ENCODE measurements around the gene ENTPD1.
"Not testable (repeated sequence)": the region's sequence is repeated elsewhere in the genome, so short reads cannot be mapped to it uniquely, and the experiment has no call there.

ENTPD1 gene

DNA sequence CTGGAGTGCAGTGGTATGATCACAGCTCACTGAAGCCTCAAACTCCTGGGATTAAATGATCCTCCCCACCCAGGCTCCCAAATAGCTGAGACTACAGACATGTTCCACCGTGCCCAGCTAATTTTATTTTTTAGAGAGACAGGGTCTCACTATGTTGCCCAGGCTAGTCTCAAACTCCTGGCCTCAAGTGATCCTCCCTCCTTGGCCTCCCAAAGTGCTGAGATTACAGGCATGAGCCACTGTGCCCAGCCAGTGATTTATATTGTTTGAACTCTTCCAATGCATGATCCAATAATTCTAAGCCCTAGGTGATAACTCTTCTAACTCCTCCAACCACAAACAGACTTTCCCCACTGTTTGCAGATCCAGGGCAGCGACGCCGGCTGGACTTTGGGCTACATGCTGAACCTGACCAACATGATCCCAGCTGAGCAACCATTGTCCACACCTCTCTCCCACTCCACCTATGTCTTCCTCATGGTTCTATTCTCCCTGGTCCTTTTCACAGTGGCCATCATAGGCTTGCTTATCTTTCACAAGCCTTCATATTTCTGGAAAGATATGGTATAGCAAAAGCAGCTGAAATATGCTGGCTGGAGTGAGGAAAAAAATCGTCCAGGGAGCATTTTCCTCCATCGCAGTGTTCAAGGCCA is 110.0 kb downstream of the ENTPD1 start:
- DNase-seq (ENCODE audit: low spot score) = no peak

DNA sequence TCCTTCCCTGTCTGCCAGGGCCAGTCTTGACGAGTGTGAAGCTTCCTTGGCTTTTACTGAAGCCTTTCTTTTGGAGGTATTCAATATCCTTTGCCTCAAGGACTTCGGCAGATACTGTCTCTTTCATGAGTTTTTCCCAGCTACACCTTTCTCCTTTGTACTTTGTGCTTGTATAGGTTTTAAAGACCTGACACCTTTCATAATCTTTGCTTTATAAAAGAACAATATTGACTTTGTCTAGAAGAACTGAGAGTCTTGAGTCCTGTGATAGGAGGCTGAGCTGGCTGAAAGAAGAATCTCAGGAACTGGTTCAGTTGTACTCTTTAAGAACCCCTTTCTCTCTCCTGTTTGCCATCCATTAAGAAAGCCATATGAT is 110.5 kb downstream of the ENTPD1 start:
- no peak for DNase-seq (ENCODE audit: low spot score)

DNA sequence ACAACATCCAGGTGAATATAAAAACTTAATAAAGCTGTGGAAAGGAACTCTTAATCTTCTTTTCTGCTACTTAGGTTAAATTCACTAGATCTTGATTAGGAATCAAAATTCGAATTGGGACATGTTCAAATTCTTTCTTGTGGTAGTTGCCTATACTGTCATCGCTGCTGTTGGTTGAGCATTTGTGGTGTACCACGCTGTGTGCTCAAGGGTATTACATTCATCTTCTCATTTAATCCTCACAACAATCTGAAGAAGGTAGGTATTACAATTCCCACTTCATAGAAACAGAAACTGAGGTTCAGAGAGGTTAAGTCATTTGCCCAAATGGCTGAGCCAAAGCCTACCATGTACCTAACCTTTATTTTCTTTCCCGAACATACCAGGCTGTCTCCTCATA is 111.9 kb downstream of the ENTPD1 start:
- no peak for DNase-seq (ENCODE audit: low spot score)

DNA sequence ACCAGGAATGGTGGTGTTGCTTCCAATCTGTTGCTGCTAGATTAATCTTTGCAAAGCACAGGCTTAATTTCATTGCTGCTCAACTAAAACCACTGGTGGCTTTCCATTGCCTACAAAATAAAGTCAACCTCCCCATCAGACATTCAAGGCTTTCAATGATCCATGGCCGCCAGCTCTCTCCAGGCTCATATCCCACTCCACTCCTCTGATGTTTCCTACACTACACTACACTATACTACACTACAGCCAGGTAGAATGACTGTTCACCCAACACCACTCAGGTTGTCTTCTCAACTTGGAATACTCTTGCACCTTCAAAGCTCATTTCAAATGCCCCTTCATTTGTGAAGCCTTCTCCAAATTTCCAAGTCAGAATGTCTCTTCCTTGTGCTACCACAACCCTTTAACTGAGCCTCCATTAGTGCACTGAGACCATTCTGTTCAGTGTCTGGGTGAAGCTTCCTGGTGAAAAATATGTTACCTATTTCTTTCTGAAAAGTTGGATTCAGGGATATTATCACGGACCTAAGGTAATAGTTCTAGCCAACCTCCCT is 116.3 kb downstream of the ENTPD1 start:
- no peak for DNase-seq (ENCODE audit: low spot score)

DNA sequence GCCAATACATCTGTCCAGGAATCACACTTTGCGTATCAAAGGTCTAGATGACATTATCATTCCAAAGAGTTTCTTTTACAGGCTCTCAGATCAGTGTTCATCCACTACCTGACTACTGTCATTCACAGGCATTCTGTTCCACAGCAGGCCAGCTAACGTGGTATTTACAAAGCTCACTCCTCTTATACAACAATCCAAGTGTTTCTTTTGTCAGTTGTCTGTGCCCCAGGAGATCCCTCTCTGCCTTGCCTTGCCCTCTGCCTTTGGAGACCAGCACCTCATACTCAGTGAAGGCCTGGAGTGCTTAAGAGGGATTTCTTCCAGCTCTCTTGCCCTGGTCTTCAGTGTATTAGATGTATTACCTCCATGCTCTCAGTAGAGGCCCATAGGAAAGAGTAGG is 117.2 kb downstream of the ENTPD1 start:
- DNase-seq (ENCODE audit: low spot score) = no peak

DNA sequence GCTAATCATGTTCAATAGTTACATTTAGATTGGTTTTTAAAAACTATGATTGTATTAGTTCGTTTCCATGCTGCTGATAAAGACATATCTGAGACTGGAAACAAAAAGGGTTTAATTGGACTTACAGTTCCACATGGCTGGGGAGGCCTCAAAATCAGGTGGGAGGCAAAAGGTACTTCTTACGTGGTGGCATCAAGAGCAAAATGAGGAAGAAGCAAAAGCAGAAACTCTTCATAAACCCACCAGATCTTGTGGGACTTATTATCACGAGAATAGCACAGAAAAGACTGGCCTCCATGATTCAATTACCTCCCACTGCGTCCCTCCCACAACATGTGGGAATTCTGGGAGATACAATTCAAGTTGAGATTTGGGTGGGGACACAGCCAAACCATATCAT is 117.7 kb downstream of the ENTPD1 start:
- no peak for DNase-seq (ENCODE audit: low spot score)

DNA sequence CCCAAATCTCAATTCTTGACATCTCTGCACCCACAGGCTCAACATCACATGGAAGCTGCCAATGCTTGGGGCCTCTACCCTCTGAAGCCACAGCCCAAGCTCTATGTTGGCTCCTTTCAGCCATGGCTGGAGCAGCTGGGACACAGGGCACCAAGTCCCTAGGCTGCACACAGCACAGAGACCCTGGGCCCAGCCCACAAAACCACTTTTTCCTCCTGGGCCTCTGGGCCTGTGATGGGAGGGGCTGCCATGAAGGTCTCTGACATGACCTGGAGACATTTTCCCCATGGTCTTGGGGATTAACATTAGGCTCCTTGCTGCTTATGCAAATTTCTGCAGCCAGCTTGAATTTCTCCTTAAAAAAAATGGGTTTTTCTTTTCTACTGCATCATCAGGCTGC is 118.8 kb downstream of the ENTPD1 start:
- not testable (repeated sequence) for DNase-seq (ENCODE audit: low spot score)

DNA sequence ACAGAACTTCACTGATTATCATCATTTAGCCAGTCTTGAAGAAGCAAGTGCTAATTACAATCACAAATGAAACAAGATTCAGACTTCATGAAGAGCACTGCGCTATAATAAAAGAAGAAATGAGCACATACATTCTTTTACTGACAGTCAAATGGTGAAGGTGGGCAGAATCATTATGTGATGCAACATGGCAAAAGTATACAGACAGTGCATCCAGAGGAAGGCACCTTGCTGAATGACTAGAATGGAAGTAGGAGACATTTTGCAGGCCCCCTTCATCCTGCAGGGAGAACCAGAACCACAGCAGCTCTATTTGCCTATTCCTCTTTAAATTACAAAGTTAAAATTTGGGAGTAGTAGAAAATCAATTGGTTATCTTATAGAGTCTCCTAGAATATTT is 120.8 kb downstream of the ENTPD1 start:
- no peak for DNase-seq (ENCODE audit: low spot score)

DNA sequence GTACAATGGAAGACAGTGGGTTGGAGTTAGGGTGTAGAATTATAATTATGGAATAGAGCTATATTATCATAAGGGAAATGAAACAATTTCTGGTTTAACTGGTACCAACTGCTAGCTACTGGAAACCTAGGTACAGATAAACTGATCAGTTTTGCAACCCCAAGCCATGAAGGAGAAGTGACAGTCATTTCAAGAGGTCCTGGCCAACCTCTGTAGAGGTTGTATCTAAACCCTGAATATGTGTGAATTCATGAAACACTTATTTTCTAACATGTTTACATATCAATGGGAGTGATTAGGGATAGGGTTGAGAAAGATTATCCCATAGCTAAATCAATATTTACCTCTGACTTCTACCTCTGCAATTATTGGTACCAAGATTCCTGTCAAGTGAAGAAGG is 121.9 kb downstream of the ENTPD1 start:
- DNase-seq (ENCODE audit: low spot score) = no peak

DNA sequence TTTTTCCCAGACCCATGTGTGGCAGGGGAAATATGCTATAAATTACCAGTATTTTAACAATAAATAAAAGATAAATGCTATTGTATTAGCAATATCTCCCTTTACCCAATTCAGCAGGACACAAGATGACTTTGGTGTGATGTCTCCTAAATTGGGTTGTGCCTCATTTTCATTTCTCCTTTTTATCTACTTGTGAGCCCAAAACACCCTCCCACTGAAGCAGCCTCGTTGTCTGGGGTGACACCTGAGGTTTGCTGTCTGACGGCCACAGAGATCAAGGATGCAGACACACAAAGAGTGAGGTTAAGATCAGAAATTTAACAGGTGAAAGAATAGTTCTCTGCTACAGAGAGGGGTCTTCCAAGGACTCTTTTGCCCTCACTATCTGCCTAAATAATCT is 124.7 kb downstream of the ENTPD1 start:
- DNase-seq (ENCODE audit: low spot score) = no peak

DNA sequence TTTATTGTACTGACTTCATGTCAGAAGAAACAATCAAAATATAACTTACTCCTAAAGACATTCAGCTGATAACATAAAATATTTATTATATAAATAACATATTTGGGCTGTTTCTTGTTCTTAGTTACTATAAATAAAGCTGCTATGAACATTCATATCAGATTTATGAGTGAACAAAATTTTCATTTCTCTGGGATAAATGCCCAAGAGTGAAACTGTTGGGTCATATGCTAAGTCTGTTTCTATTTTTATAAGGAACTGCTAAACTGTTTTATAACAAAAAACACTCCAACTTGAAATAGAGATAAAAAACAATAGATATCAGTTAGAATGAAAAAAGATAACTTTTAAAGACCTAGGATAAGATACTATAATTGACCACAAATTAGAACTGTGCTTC is 125.4 kb downstream of the ENTPD1 start:
- no peak for DNase-seq (ENCODE audit: low spot score)

DNA sequence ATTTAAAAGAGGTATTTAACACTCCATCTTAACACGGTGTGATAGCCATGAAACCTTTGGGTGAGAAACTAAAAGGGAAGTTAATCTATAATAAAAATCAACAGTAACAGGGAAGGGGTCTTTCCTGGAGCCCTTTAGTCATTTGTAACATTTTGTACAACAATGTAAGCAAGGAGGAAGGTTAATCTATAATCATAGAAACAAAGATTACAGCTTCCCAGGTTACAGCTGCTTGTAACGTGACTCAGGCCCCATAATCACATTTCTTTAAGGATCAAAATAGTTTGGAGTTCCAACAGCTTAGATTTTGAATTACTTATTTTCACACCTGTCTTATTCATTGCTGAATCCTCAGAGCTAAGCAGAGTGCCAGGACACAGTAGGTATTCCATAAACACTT is 133.9 kb downstream of the ENTPD1 start:
- peak; percentile 40 for DNase-seq (ENCODE audit: low spot score)

DNA sequence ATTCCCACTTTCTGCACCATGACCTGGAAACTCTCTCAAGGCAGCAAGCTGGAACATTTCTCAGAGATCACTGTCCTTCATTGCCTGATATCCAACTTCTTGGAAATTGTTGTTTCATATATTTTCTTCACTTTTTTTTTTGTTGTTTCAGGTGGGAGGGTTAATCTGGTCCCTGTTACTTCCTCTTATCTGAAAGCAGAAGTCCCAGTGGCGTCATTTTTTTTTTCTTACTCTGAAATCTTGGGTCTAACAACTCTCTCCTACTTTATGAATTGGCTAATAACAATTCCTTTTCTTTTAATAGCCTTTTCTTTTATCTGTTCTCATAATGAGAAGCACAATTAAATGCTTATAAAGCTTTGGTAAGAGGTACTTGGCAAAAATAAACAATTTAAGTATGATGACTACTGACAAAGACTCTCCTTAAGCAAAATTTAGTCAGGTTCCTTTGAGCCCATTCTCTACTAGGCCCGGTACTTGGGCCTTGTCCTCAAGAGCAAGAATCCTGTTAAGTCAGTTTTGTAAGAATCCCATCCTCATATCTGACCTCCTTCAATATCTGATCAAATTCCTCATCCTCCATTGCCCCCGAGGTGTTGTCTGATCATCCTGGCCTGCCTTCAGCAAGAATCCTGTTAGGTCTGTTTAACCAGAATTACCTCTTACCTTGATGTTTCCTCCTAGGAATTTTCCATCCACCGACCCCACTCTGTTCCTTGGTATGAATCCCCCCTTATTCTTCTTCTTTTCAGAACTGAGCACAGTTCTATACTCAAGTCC is 140.3 kb downstream of the ENTPD1 start:
- no peak for DNase-seq (ENCODE audit: low spot score)

DNA sequence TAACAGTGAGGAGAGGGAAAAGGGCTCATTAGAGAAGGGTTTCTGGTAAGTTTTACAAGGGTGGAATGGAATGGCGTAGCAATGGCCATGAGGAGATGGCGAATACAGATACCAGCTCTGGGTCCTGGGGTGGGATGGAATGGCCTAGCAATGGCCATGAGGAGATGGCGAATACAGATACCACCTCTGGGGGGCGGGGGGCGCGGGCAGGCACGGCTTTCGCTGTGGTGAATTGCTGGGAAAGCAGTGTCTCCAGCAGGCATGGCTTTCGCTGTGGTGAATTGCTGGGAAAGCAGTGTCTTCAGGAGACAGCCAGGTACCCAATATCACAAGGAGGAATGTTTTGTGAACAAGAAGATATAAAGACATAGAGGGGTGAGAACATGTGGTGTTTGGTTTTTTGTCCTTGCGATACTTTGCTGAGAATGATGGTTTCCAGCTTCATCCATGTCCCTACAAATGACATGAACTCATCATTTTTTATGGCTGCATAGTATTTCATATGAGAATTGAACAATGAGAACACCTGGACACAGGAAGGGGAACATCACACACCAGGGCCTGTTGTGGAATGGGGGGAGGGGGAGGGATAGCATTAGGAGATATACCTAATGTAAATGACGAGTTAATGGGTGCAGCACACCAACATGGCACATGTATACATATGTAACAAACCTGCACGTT is 150.1 kb downstream of the ENTPD1 start:
- not testable (repeated sequence) for DNase-seq (ENCODE audit: low spot score)

DNA sequence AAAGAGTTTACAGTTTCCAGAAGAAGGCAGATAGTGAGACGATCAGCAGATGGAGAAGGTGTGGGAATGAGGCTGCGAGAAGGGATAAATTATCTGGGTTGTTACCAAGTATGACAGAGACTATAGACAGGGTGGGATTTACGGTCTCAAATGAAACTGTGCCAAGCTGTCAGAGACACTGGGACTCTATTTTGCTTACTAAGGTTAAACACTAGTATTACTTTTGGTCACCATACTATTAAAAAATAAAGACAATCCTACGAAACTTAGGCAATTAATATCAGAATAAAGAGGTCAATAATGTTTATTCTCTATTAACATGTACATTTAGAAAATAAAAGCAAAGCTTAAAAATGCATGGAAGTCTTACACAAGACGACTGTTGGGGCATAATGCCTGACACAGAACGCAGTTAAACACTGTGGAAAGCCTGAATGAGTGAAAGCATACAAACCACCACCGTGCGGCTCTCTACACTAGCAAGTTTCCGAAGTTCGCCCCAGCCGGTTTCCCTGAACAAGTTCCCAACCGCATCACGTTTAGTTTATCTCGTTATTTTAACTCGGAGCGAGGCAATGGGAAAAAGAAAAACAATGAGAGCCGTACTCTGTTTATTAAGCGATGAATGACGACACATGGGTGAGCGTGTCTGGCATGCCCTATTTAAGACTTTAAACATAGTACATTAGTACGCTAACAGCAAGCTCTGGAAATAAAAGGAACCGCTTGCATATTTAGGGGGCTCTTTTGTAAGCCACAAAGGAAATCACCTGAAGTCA is 150.9 kb downstream of the ENTPD1 start:
- peak; percentile 61 for DNase-seq (ENCODE audit: low spot score)

DNA sequence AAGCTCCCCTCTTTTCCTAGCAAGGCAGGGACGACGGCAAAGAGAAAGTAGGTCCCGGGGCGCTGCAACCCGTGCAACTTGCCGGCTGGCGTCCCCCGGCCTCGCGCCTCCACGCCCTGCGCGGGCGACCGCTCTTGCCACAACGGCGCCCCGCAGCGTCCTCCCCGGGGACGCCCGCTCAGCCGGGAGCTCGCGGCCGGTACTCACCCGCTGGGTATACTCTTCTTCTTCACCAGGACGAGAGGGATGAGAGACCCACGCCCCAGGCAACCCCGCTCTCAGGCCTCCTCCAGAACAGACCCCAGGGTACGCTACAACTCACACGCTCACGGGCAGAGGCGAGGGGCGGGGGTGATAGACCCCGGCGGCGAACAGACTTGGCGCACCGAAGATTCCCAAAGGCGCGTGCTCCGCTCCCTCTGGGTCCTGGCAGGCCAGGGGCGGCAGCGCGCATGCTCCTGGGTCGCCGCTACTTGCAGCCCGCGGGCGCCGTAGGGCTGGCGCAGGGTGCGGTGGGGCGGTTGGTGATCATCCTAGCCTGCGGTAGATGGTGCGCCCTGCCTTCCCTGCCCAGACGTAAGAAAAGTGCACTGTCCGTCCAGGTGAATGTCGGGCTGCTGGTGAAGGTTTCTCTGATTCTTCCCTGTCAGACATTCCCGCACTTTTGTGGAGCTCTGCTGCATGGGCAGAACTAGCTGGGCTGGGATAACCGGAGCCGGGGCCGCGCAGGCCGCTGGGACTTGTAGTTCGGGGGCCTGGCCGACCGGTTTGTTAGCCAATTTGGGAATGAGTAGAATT is 151.7 kb downstream of the ENTPD1 start, which contains the start of gene CC2D2B:
CC2D2B (plus strand) TSS at position 520 of the 798 bp plus-strand sequence. CDS start 3,349 bp downstream, outside the sequence.
- DNase-seq (ENCODE audit: low spot score) = peak; percentile 78

DNA sequence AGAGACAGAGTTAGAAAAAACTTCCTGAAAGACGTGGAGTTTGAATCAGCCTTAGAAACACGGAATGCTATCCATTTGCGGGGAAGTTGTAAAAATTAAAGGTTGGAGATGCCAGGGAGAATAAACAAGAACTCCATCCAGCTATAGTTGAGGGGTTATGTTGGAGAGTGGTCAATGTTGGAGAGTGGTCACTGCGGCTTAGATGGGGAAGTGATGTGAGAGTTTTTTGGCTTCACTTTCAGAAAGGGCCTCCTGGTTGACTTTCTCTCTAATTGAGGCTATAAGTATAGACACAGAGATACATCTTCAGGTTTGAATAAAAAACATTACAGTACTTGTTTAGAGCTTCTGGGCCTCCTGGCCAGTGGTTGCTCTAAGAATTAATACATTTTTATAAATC is 152.5 kb downstream of the ENTPD1 start:
- DNase-seq (ENCODE audit: low spot score) = no peak

DNA sequence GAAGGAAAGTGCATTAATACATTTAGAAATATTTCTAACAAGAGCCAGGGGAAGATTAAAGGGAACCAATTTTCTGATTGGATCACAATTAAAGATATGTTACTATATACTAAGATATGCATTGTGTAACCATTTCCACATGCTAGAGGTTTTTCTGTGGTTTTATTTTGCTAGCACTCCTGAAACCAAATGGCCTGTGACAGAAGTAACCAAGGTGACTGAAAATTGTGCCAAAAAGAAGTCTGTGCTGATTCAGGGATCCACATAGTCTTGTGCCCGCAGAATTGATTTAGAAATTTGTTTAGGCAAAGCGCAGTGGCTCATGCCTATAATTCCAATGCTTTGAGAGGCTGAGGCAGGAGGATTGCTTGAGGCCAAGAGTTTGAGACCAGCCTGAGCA is 153.6 kb downstream of the ENTPD1 start:
- peak; percentile 47 for DNase-seq (ENCODE audit: low spot score)

DNA sequence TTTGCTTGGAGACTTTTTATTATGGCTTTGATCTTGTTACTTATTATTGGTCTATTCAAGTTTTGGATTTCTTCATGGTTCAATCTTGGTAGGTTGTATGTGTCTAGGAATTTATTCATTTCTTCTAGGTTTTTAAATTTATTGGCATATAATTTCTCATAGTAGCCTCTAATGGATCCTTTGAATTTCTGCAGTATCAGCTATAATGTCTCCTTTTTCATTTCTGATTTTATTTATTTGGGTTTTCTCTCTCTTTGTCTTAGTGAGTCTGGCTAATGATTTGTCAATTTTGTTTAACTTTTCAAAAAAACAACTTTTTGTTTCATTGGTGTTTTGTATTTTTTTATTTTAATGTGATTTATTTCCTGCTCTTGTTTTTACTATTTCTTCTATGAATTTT is 160.1 kb downstream of the ENTPD1 start:
- DNase-seq (ENCODE audit: low spot score) = not testable (repeated sequence)

All from kidney tubule cell (primary cell).